Adrenal gland (tissue), 19 donors: ENCODE data around the gene NAGPA. TPM values are rescaled to one million over a fixed set of nuclear protein-coding genes. Genes with fewer than 3 reads are reported as not detected.
A peak's percentile ranks its signal among the peaks of the same experiment; 100 is the strongest.
"Not testable (repeated sequence)": the region's sequence is repeated elsewhere in the genome, so short reads cannot be mapped to it uniquely, and the experiment has no call there.

ENCODE experiments used
- DNase-seq, 7 donors: peaks; one replicate each; pipeline ENCODE4 v3.0.0-alpha.2; 2019 to 2020
- H3K27ac ChIP-seq, 5 donors: fragments of 200-600 bp; sonication (generic) in 4 of 5; 1 replicate in 3 of 5; 2 replicates in 2 of 5; pipeline versions ENCODE4 v1.5.1 to v1.8.0; 2016 to 2020; ENCODE audit warnings: mild to moderate bottlenecking in 1 of 5
- H3K27me3 ChIP-seq: fragments of 200-600 bp; 2 replicates; pipeline ENCODE4 v1.8.0; 2021
- H3K36me3 ChIP-seq, 2 donors: fragments of 200-600 bp; replicated peaks in 1 of 2; 1 replicate in 1 of 2; 2 replicates in 1 of 2; pipeline versions ENCODE4 v1.5.1 to v1.8.0; 2018 to 2022
- H3K4me1 ChIP-seq, 2 donors: fragments of 200-600 bp; replicated peaks in 1 of 2; 1 replicate in 1 of 2; 2 replicates in 1 of 2; pipeline versions ENCODE4 v1.5.1 to v1.8.0; 2018 to 2021
- H3K4me3 ChIP-seq, 4 donors: fragments of 200-600 bp; sonication (generic) in 3 of 4; one replicate each; pipeline ENCODE4 v1.5.1; 2016 to 2018
- H3K9me3 ChIP-seq, 3 donors: fragments of 200-600 bp; sonication (generic) in 1 of 3; replicated peaks in 1 of 3; 1 replicate in 2 of 3; 2 replicates in 1 of 3; pipeline versions ENCODE4 v1.5.1 to v1.8.0; 2016 to 2021
- POLR2A ChIP-seq, 2 donors: fragments of 450-650 bp; IDR thresholded peaks; one replicate each; pipeline ENCODE4 v1.6.1; 2017; ENCODE audit warnings: antibody characterized with exemption in 2 of 2, mild to moderate bottlenecking in 2 of 2, moderate library complexity in 1 of 2
- WGBS, 4 donors: extraction: QIAGEN DNeasy Blood & Tissue Kit in 2 of 4; methylation state at CpG; one replicate each; pipeline versions ENCODE4 v1.1.5 to v1.1.7; 2013 to 2017; 5-methylcytosine and 5-hydroxymethylcytosine counted together
- intact Hi-C, 2 donors: fragments of 100-400 bp; cut with DNase I; formaldehyde crosslinking; loops; one replicate each; pipeline versions ENCODE4 v1.14.1 to v1.15.0; 2022 to 2023
- long read RNA-seq, 10 donors: library from polyadenylated mRNA in 3 of 10; unstranded in 2 of 10; stranded (forward) in 1 of 10; transcript quantifications; one replicate each; pipeline ENCODE4 v2.0.0 and lab custom pipeline, GENCODE V29; 2021 to 2026
- polyA plus RNA-seq, 3 donors: library from polyadenylated mRNA; stranded (reverse); fragments of 200-250 nt in 2 of 3; fragments of 350-450 nt in 1 of 3; fragmentation: Illumina TruSeq in 1 of 3; extraction: RNeasy Lipid Tissue Mini Kit (QIAGEN cat#74804) in 1 of 3; gene quantifications; one replicate each; pipeline ENCODE4 v1.2.3, GENCODE V29; 2013 to 2014
- total RNA-seq, 9 donors: library from RNA; depleted of rRNA in 4 of 9; stranded (reverse); fragments of >200 nt in 4 of 9; fragments of 120-200 nt in 1 of 9; fragmentation: NEBNext Ultra II Directional in 1 of 9; extraction: Animal tissue kit (Norgen Biotek cat#: 25700) in 1 of 9; gene quantifications; one replicate each; pipeline versions ENCODE4 v1.1.0 to v1.2.4, GENCODE V29; 2013 to 2023
- TF ChIP-seq, protein P1 (sequence below), 6 experiments: fragments of 450-650 bp in 4 of 6; fragments of 200-600 bp in 2 of 6; sonication (generic) in 1 of 6; IDR thresholded peaks; 1 replicate in 5 of 6; 2 replicates in 1 of 6; pipeline versions ENCODE4 v1.5.1 to v1.8.0; 2016 to 2021; ENCODE audit warnings: antibody characterized with exemption in 6 of 6, mild to moderate bottlenecking in 2 of 6, moderate library complexity in 1 of 6
- donor health status: healthy with polysubstance abuse.
- donor health status: Bipolar disorder and iron deficiency.
- donor health status: DM: yes; HTN: yes; CAD: no.
- donor health status: DM: no; HTN: no; CAD: no.
- donor health status: DM: no; HTN: no; CAD: no.
- donor health status: DM: yes; HTN: yes; CAD: no.

Gene NAGPA, protein sequence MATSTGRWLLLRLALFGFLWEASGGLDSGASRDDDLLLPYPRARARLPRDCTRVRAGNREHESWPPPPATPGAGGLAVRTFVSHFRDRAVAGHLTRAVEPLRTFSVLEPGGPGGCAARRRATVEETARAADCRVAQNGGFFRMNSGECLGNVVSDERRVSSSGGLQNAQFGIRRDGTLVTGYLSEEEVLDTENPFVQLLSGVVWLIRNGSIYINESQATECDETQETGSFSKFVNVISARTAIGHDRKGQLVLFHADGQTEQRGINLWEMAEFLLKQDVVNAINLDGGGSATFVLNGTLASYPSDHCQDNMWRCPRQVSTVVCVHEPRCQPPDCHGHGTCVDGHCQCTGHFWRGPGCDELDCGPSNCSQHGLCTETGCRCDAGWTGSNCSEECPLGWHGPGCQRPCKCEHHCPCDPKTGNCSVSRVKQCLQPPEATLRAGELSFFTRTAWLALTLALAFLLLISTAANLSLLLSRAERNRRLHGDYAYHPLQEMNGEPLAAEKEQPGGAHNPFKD
- total RNA-seq (10 to 100 TPM in 7 of 9 donors, 1 to 10 TPM in 2; 6.9 to 47.8 (median 19.9) TPM), polyA plus RNA-seq (10 to 100 TPM in 2 of 3 donors, 1 to 10 TPM in 1; 4.5 to 23.9 (median 18.9) TPM)
- long read RNA-seq, donor 1: 0 reads
- long read RNA-seq, donor 2, partial matches to known transcripts: 0 of 1 reads
- long read RNA-seq, donor 2, other reads (novel, unspliced or antisense): 0 of 1 reads
- long read RNA-seq, donor 3: 0 reads
- long read RNA-seq, donor 4, partial matches to known transcripts: 2 of 8 reads
- long read RNA-seq, donor 4, other reads (novel, unspliced or antisense): 3 of 8 reads
- long read RNA-seq, donor 5, transcript NAGPA-201 (10 exons, 2,202 nt): major isoform, 49 of 75 reads
- long read RNA-seq, donor 5, partial matches to known transcripts: 9 of 75 reads
- long read RNA-seq, donor 5, other reads (novel, unspliced or antisense): 17 of 75 reads
- long read RNA-seq, donor 6, partial matches to known transcripts: 1 of 8 reads
- long read RNA-seq, donor 6, other reads (novel, unspliced or antisense): 3 of 8 reads
- long read RNA-seq, donor 7: 0 reads
- long read RNA-seq, donor 8, partial matches to known transcripts: 0 of 2 reads
- long read RNA-seq, donor 8, other reads (novel, unspliced or antisense): 0 of 2 reads
- long read RNA-seq, donor 9: 0 reads
- long read RNA-seq, donor 10, partial matches to known transcripts: 0 of 2 reads
- long read RNA-seq, donor 10, other reads (novel, unspliced or antisense): 0 of 2 reads

DNA sequence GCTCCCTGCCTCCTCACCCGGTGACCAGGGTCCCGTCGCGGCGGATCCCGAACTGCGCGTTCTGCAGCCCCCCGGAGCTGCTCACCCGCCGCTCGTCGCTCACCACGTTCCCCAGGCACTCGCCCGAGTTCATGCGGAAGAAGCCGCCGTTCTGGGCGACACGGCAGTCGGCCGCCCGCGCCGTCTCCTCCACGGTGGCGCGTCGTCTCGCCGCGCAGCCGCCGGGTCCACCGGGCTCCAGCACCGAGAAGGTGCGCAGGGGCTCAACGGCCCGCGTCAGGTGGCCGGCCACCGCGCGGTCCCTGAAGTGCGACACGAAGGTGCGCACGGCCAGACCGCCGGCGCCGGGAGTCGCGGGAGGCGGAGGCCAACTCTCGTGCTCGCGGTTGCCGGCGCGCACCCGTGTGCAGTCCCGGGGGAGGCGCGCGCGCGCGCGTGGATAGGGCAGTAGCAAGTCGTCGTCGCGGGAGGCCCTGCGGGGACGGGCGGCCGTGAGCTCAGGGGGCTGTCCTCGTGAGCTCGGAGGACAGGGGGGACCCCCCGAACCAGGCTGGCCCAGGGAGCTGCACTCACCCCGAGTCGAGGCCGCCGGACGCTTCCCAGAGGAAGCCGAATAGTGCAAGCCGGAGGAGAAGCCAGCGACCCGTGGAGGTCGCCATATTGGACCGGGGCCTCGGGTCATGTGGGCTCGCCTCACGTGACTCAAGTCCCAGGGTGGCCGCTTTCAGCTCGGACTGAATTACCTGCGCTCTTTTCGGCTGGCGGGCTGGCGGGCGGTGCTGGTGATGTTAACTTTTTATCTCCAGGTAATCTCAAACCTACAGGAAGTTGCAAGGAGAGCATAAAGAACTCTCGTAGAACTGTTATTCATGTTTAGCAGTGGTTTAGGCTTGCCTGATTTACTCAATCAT lies at the start of gene NAGPA:
Gene NAGPA, minus strand, starts transcription at position 680 of the 911 bp plus-strand sequence. Its CDS starts 21 bp downstream, at position 659.
- H3K4me3 ChIP-seq: peak within 1 kb of the TSS; percentile 31 to 94 (median 50)

GRCh38 chr16:5080996-5081395 lies 47.3 kb upstream of the NAGPA start:
- 73 to 90% (median 78%) methylated on average over 5 to 9 of the region's 9 CpGs for WGBS, 4 donors
- DNase-seq, H3K4me1 ChIP-seq, H3K4me3 ChIP-seq, H3K27ac ChIP-seq, H3K9me3 ChIP-seq, intact Hi-C loops, H3K27me3 ChIP-seq: not testable (repeated sequence)
- peaks cover 0 to 60% of the 10 kb centered on the region in 2 donors for H3K36me3 ChIP-seq

More for the DNA sequence above, at the start of gene NAGPA:
- Histone ChIP-seq H3K4me1 (peaks cover 0 to 16% of the 10 kb centered on the region in 2 donors), H3K36me3 (peaks cover 0 to 9% of the 10 kb centered on the region in 2 donors), H3K27ac (peak within 1 kb of the TSS in 4 of 5 donors; percentile 60 to 84 (median 80)), H3K27me3 (no peaks in the 10 kb centered on the region), H3K9me3 (no peaks in the 10 kb centered on the region)
- intact Hi-C loops: loop anchor here in 1 of 2 donors (5.0 kb wide), 1 partner anchor 76 kb away; the partner anchor contains the start of gene SEC14L5
- DNase-seq: peak; percentile 88 to 95 (median 90)
- 0 to 2% (median 0%) methylated on average over 10 to 104 of the region's 104 CpGs for WGBS, 4 donors
- TF ChIP-seq, protein P1, sequence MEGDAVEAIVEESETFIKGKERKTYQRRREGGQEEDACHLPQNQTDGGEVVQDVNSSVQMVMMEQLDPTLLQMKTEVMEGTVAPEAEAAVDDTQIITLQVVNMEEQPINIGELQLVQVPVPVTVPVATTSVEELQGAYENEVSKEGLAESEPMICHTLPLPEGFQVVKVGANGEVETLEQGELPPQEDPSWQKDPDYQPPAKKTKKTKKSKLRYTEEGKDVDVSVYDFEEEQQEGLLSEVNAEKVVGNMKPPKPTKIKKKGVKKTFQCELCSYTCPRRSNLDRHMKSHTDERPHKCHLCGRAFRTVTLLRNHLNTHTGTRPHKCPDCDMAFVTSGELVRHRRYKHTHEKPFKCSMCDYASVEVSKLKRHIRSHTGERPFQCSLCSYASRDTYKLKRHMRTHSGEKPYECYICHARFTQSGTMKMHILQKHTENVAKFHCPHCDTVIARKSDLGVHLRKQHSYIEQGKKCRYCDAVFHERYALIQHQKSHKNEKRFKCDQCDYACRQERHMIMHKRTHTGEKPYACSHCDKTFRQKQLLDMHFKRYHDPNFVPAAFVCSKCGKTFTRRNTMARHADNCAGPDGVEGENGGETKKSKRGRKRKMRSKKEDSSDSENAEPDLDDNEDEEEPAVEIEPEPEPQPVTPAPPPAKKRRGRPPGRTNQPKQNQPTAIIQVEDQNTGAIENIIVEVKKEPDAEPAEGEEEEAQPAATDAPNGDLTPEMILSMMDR (IDR thresholded peaks at IDR 0.05): no peak
- TF ChIP-seq POLR2A (IDR thresholded peaks at IDR 0.05): peak in 1 of 2 donors; percentile 44

GRCh38 chr16:5080461-5080860 lies 46.7 kb upstream of the NAGPA start:
- H3K27me3 ChIP-seq, H3K4me3 ChIP-seq, H3K27ac ChIP-seq, intact Hi-C loops, H3K9me3 ChIP-seq, DNase-seq, H3K4me1 ChIP-seq: not testable (repeated sequence)
- WGBS, 4 donors: 86 to 100% (median 90%) methylated on average over 7 to 12 of the region's 12 CpGs
- H3K36me3 ChIP-seq: peaks cover 0 to 61% of the 10 kb centered on the region in 2 donors

GRCh38 chr16:5078626-5079025 lies 44.9 kb upstream of the NAGPA start:
- peaks cover 0 to 69% of the 10 kb centered on the region in 2 donors for H3K36me3 ChIP-seq
- H3K9me3 ChIP-seq: no peaks in the 10 kb centered on the region
- no peak for DNase-seq
- WGBS, 4 donors: 92 to 97% (median 93%) methylated on average over 3 to 17 of the region's 17 CpGs; no CpG with 5 or more reads in 1 of the 4 donors
- H3K27me3 ChIP-seq: no peaks in the 10 kb centered on the region
- no peak for TF ChIP-seq POLR2A (IDR thresholded peaks at IDR 0.05)
- TF ChIP-seq, protein P1 (IDR thresholded peaks at IDR 0.05): no peak
- H3K4me1 ChIP-seq: no peaks in the 10 kb centered on the region
- H3K4me3 ChIP-seq: no peak overlapping the region
- intact Hi-C loops: no loop called here
- H3K27ac ChIP-seq: no peak overlapping the region
